H9 (cell line): Measurements from ENCODE around the gene ZNF674. TPM values are rescaled to one million over a fixed set of nuclear protein-coding genes. Genes with fewer than 3 reads are reported as not detected.

Experiments
- DNase-seq: peaks from one replicate; pipeline ENCODE4 v3.0.0-alpha.2; 2017
- H2AFZ ChIP-seq: one replicate; pipeline ENCODE4 v1.6.1; 2013; ENCODE audit warnings: mild to moderate bottlenecking, low read length, control low read depth, moderate library complexity
- H2AK5ac ChIP-seq: 2 replicates; pipeline ENCODE4 v1.6.1; 2013; ENCODE audit warnings: low read length, control low read depth, mixed read lengths; ENCODE audit not compliant: insufficient read length
- H2BK120ac ChIP-seq: one replicate; pipeline ENCODE4 v1.6.1; 2013; ENCODE audit warnings: low read depth, mild to moderate bottlenecking, low read length, control low read depth, inconsistent platforms; ENCODE audit not compliant: poor library complexity, severe bottlenecking
- H2BK12ac ChIP-seq: 2 replicates; pipeline ENCODE4 v1.6.1; 2013; ENCODE audit warnings: low read length, control low read depth, mixed read lengths, low read depth; ENCODE audit not compliant: insufficient read length
- H2BK15ac ChIP-seq: 2 replicates; pipeline ENCODE4 v1.6.1; 2013; ENCODE audit warnings: low read depth, low read length, control low read depth
- H2BK20ac ChIP-seq: one replicate; pipeline ENCODE4 v1.6.1; 2013; ENCODE audit warnings: low read depth, mild to moderate bottlenecking, low read length, control low read depth, inconsistent platforms; ENCODE audit not compliant: poor library complexity, severe bottlenecking
- H2BK5ac ChIP-seq: 2 replicates; pipeline ENCODE4 v1.6.1; 2013; ENCODE audit warnings: low read length, control low read depth, mixed read lengths; ENCODE audit not compliant: insufficient read length
- H3K14ac ChIP-seq: 2 replicates; pipeline ENCODE4 v1.6.1; 2013; ENCODE audit warnings: low read length, control low read depth; ENCODE audit not compliant: insufficient read depth
- H3K18ac ChIP-seq: 2 replicates; pipeline ENCODE4 v1.6.1; 2013; ENCODE audit warnings: low read depth, mild to moderate bottlenecking, mixed read lengths, low read length, control low read depth; ENCODE audit not compliant: insufficient read length
- H3K23ac ChIP-seq: 2 replicates; pipeline ENCODE4 v1.6.1; 2013; ENCODE audit warnings: low read length, control low read depth, mixed read lengths, low read depth; ENCODE audit not compliant: insufficient read length
- H3K23me2 ChIP-seq: 2 replicates; pipeline ENCODE4 v1.6.1; 2013; ENCODE audit warnings: low read depth, mild to moderate bottlenecking, mixed read lengths, low read length, control low read depth; ENCODE audit not compliant: insufficient read length, poor library complexity, severe bottlenecking
- H3K27ac ChIP-seq: 2 replicates; pipeline ENCODE4 v1.5.1; 2013; ENCODE audit warnings: low read length, control low read depth, mixed read lengths, low read depth; ENCODE audit not compliant: insufficient read length
- H3K27me3 ChIP-seq: 2 replicates; pipeline ENCODE4 v1.6.1; 2013; ENCODE audit warnings: low read length, control low read depth, inconsistent platforms; ENCODE audit not compliant: insufficient read depth
- H3K4ac ChIP-seq: 2 replicates; pipeline ENCODE4 v1.6.1; 2013; ENCODE audit warnings: low read depth, mild to moderate bottlenecking, control low read depth, inconsistent platforms, low read length, moderate library complexity
- H3K4me1 ChIP-seq: 2 replicates; pipeline ENCODE4 v1.6.1; 2013; ENCODE audit warnings: low read length, control low read depth, inconsistent platforms; ENCODE audit not compliant: insufficient read depth
- H3K4me2 ChIP-seq: 2 replicates; pipeline ENCODE4 v1.6.1; 2013; ENCODE audit warnings: low read length, control low read depth, mixed read lengths; ENCODE audit not compliant: insufficient read length, insufficient read depth
- H3K56ac ChIP-seq: 2 replicates; pipeline ENCODE4 v1.6.1; 2013; ENCODE audit warnings: low read depth, mild to moderate bottlenecking, mixed read lengths, low read length, control low read depth; ENCODE audit not compliant: insufficient read length
- H3K79me1 ChIP-seq: 2 replicates; pipeline ENCODE4 v1.6.1; 2013; ENCODE audit warnings: low read depth, mild to moderate bottlenecking, moderate library complexity, low read length, control low read depth, inconsistent platforms; ENCODE audit not compliant: insufficient read depth, poor library complexity, severe bottlenecking
- H3K79me2 ChIP-seq: 2 replicates; pipeline ENCODE4 v1.6.1; 2013; ENCODE audit warnings: low read length, control low read depth, inconsistent platforms; ENCODE audit not compliant: insufficient read depth
- H3K9ac ChIP-seq: 2 replicates; pipeline ENCODE4 v1.6.1; 2013; ENCODE audit warnings: low read length, control low read depth, mixed read lengths; ENCODE audit not compliant: insufficient read length; ENCODE audit errors: extremely low read depth
- H3K9me3 ChIP-seq: one replicate; pipeline ENCODE4 v1.6.1; 2013; ENCODE audit warnings: low read depth, low read length, inconsistent platforms; ENCODE audit not compliant: control insufficient read depth
- H3T11ph ChIP-seq: one replicate; pipeline ENCODE4 v1.6.1; 2013; ENCODE audit warnings: mild to moderate bottlenecking, low read length, control low read depth, inconsistent platforms
- H4K20me1 ChIP-seq: one replicate; pipeline ENCODE4 v1.6.1; 2013; ENCODE audit not compliant: control insufficient read depth, insufficient read length, insufficient read depth
- H4K5ac ChIP-seq: 2 replicates; pipeline ENCODE4 v1.6.1; 2013; ENCODE audit warnings: low read depth, mild to moderate bottlenecking, mixed read lengths, low read length, control low read depth; ENCODE audit not compliant: insufficient read length
- H4K8ac ChIP-seq: replicated peaks from 2 replicates; pipeline ENCODE4 v1.6.1; 2013; ENCODE audit warnings: low read length, control low read depth, mixed read lengths, low read depth; ENCODE audit not compliant: insufficient read length
- H4K91ac ChIP-seq: 2 replicates; pipeline ENCODE4 v1.6.1; 2013; ENCODE audit warnings: low read depth, mild to moderate bottlenecking, moderate library complexity, mixed read lengths, low read length, control low read depth; ENCODE audit not compliant: insufficient read length
- H3K27ac Mint-ChIP-seq, 3 experiments: 2 replicates in 2 of 3; 3 replicates in 1 of 3; pipeline ENCODE4 v1.8.0; 2020 to 2021; ENCODE audit warnings: mixed read lengths in 3 of 3, mild to moderate bottlenecking in 1 of 3, moderate library complexity in 1 of 3
- H3K27me3 Mint-ChIP-seq: 2 replicates; pipeline ENCODE4 v1.8.0; 2021; ENCODE audit warnings: low read depth, mild to moderate bottlenecking, moderate library complexity, mixed read lengths
- H3K36me3 Mint-ChIP-seq, 3 experiments: 2 replicates in 2 of 3; 3 replicates in 1 of 3; pipeline ENCODE4 v1.8.0; 2020 to 2021; ENCODE audit warnings: low read depth in 3 of 3, mixed read lengths in 3 of 3; ENCODE audit not compliant: insufficient read depth in 1 of 3
- H3K4me1 Mint-ChIP-seq, 2 experiments: 2 replicates each; pipeline ENCODE4 v1.8.0; 2020; ENCODE audit warnings: mixed read lengths in 2 of 2
- H3K4me3 Mint-ChIP-seq, 2 experiments: 2 replicates in 1 of 2; 3 replicates in 1 of 2; pipeline ENCODE4 v1.8.0; 2020 to 2021; ENCODE audit warnings: mild to moderate bottlenecking in 2 of 2, mixed read lengths in 2 of 2, moderate library complexity in 1 of 2
- H3K9me3 Mint-ChIP-seq, 2 experiments: 2 replicates in 1 of 2; 3 replicates in 1 of 2; pipeline ENCODE4 v1.8.0; 2020; ENCODE audit warnings: mild to moderate bottlenecking in 2 of 2, mixed read lengths in 2 of 2, moderate library complexity in 1 of 2
- CTCF ChIP-seq: fragments of 200-600 bp; sonication (generic); conservative IDR thresholded peaks from 3 replicates; pipeline ENCODE4 v1.8.0; 2021; ENCODE audit warnings: antibody characterized with exemption, mild to moderate bottlenecking
- WGBS: extraction: QIAGEN DNeasy Blood & Tissue Kit; methylation state at CpG from one replicate; pipeline ENCODE4 v1.1.7; 2013; ENCODE audit warnings: missing lambda C conversion rate, low lambda C conversion rate, mixed read lengths; ENCODE audit not compliant: insufficient read length; ENCODE audit errors: extremely low coverage; 5-methylcytosine and 5-hydroxymethylcytosine counted together
- total RNA-seq: library from RNA; stranded (reverse); gene quantifications from 2 replicates; pipeline ENCODE4 v1.2.1, GENCODE V29; 2021

Gene ZNF674
- total RNA-seq, 1 experiment from 2014 or later, result 10.1 TPM

GRCh38 chrX:46589977-46590723, 44.9 kb upstream of the ZNF674 start:
- Histone ChIP-seq H3K56ac (no peak overlapping the region), H3K9ac (no peak overlapping the region), H4K91ac (no peak overlapping the region), H3K23me2 (no peaks in the 10 kb centered on the region), H4K5ac (no peak overlapping the region), H3T11ph (no peak overlapping the region), H3K27me3 (no peaks in the 10 kb centered on the region), H3K23ac (no peak overlapping the region), H2BK15ac (no peak overlapping the region), H2AFZ (no peak overlapping the region), H3K14ac (no peak overlapping the region), H2BK20ac (no peak overlapping the region), H4K8ac (no peak overlapping the region), H4K20me1 (no peaks in the 10 kb centered on the region), H3K27ac (no peak overlapping the region), H3K4ac (no peak overlapping the region), H3K4me1 (no peaks in the 10 kb centered on the region; the same call in 1 of the 2 replicates), H2BK120ac (no peak overlapping the region), H3K18ac (no peak overlapping the region), H3K9me3 (no peaks in the 10 kb centered on the region), H3K79me1 (peaks cover 2% of the 10 kb centered on the region), H2BK12ac (no peak overlapping the region), H3K79me2 (peaks cover 4% of the 10 kb centered on the region; the same call in 1 of the 2 replicates), H3K4me2 (no peak overlapping the region), H2AK5ac (no peak overlapping the region), H2BK5ac (no peak overlapping the region)
- DNase-seq, result no peak
- WGBS, result no CpG with 5 or more reads among the region's 7 CpGs
- H3K4me1 Mint-ChIP-seq, result peaks cover 23 to 25% of the 10 kb centered on the region in 2 experiments
- H3K27me3 Mint-ChIP-seq, result no peaks in the 10 kb centered on the region; the same call in 1 of the 2 replicates
- no peak overlapping the region for H3K4me3 Mint-ChIP-seq
- no peak overlapping the region for H3K27ac Mint-ChIP-seq
- TF ChIP-seq CTCF, result no peak
- peaks cover 57 to 64% of the 10 kb centered on the region in 2 experiments for H3K9me3 Mint-ChIP-seq
- peaks cover 3 to 8% (median 5%) of the 10 kb centered on the region in 3 experiments; a peak in 4 of 7 replicates for H3K36me3 Mint-ChIP-seq
